Hepatocyte (in vitro differentiated cells): ENCODE measurements around the gene PTPRO.

ENCODE experiments used
- CTCF ChIP-seq: fragments of 200-600 bp; sonication (generic); IDR thresholded peaks from 2 replicates; pipeline ENCODE4 v1.5.1; 2016; ENCODE audit warnings: antibody characterized with exemption, mild to moderate bottlenecking; ENCODE audit not compliant: poor library complexity
- EZH2phosphoT487 ChIP-seq: fragments of 200-600 bp; sonication (generic); IDR thresholded peaks from one replicate; pipeline ENCODE4 v1.6.1; 2018; ENCODE audit warnings: antibody characterized with exemption, mild to moderate bottlenecking, low read depth, moderate library complexity; ENCODE audit not compliant: unreplicated experiment, severe bottlenecking

GRCh38 chr12:15273896-15274295 is 48.4 kb upstream of the PTPRO start:
- TF ChIP-seq CTCF, result no peak
- no peak for TF ChIP-seq EZH2phosphoT487
